Measurements from ENCODE around the gene ZBTB17.

DNA sequence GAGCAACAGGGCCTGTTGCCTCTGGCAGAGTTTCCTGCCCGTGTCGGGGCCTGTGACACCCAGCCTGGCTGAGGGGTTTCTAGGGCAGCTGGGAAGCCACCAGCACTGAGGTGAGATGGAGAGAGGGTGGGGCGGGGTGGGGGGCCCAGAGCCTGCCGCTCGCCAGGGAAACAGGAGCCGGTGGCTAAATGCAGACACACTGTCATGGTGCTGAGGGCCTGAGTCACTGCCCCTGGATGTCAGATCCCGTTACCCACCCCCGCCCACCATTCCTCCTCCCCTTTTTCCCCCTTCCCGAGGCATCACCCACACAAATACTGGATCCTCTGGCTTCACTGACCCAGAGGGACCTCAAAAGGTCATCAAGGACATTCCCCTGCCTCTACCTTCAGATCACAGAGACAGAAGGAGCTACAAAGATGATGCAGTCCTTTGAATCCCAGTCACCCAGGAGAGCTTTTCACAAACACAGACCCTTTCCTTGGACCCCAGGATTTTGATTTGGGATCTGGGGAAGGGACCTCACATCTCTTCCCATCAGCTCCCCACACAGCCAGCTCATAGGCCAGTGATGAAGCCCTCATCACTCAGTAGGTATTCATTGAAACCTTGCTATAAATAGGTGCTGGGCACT lies 43.9 kb upstream of the ZBTB17 start:
- no peak for TF ChIP-seq YY1 (IDR thresholded peaks at IDR 0.05; ENCODE audit: low read depth)
- TF ChIP-seq RAD21 (IDR thresholded peaks at IDR 0.05; ENCODE audit: low read depth) = no peak
- TF ChIP-seq TAF1 (IDR thresholded peaks at IDR 0.05; ENCODE audit: low read depth) = no peak
- TF ChIP-seq, protein P1, sequence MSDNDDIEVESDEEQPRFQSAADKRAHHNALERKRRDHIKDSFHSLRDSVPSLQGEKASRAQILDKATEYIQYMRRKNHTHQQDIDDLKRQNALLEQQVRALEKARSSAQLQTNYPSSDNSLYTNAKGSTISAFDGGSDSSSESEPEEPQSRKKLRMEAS (IDR thresholded peaks at IDR 0.05) = no peak
- no peak for TF ChIP-seq EP300 (IDR thresholded peaks at IDR 0.05; ENCODE audit: borderline replicate concordance)
- TF ChIP-seq TEAD4 (IDR thresholded peaks at IDR 0.05) = no peak
- TF ChIP-seq CREB1 (IDR thresholded peaks at IDR 0.05; ENCODE audit: low read depth) = no peak

Measured in Ishikawa (cell line).